K562 (cell line): ENCODE results near the gene CIAO2B. TPM values are rescaled to one million over a fixed set of nuclear protein-coding genes. Genes with fewer than 3 reads are reported as not detected.

ENCODE experiments used
- CREM ChIP-seq: IDR thresholded peaks from 2 replicates; pipeline ENCODE4 v1.6.1; 2014; ENCODE audit warnings: antibody characterized with exemption, low read depth
- KDM5B ChIP-seq: fragments of 200-600 bp; sonication (generic); IDR thresholded peaks from 2 replicates; pipeline ENCODE4 v1.6.1; 2012; ENCODE audit warnings: low read depth, mild to moderate bottlenecking, moderate library complexity, low read length, control low read depth, inconsistent platforms; ENCODE audit not compliant: insufficient replicate concordance
- MAZ ChIP-seq, 2 experiments: fragments of 450-650 bp in 1 of 2; sonication (generic) in 1 of 2; formaldehyde crosslinking; IDR thresholded peaks in 1 of 2; conservative IDR thresholded peaks in 1 of 2; 2 replicates each; pipeline versions ENCODE4 v1.4.0 to v1.5.0; 2020; ENCODE audit warnings: mild to moderate bottlenecking in 1 of 2, missing genetic modification reagents in 1 of 2
- NRF1 ChIP-seq, 2 experiments: fragments of 450-650 bp; IDR thresholded peaks in 1 of 2; conservative IDR thresholded peaks in 1 of 2; 2 replicates each; pipeline ENCODE4 v1.6.1; 2014; ENCODE audit warnings: mild to moderate bottlenecking in 2 of 2
- REST ChIP-seq, 2 experiments: fragments of 450-650 bp; formaldehyde crosslinking in 1 of 2; IDR thresholded peaks; 2 replicates each; pipeline versions ENCODE4 v1.4.0 to v1.6.1; 2014 to 2020; ENCODE audit warnings: mild to moderate bottlenecking in 2 of 2, borderline replicate concordance in 1 of 2, low read depth in 1 of 2
- SAP30 ChIP-seq: fragments of 200-600 bp; sonication (generic); IDR thresholded peaks from 2 replicates; pipeline ENCODE4 v1.6.1; 2012; ENCODE audit warnings: borderline replicate concordance, low read depth, mild to moderate bottlenecking, moderate library complexity, low read length, control low read depth, inconsistent platforms; ENCODE audit not compliant: insufficient read depth, poor library complexity, severe bottlenecking
- SREBF1 ChIP-seq: fragments of 150-350 bp; IDR thresholded peaks from 2 replicates; pipeline ENCODE4 v1.6.1; 2014; ENCODE audit warnings: antibody characterized with exemption, low read depth, low read length, borderline replicate concordance
- ZNF318 ChIP-seq, 2 experiments: fragments of 450-650 bp; IDR thresholded peaks; 2 replicates each; pipeline ENCODE4 v1.6.1; 2016; ENCODE audit warnings: mild to moderate bottlenecking in 2 of 2, borderline replicate concordance in 1 of 2, low read depth in 1 of 2, moderate library complexity in 1 of 2
- polyA plus RNA-seq, 8 experiments: library from polyadenylated mRNA; depleted of rRNA in 4 of 8; stranded (reverse) in 5 of 8; unstranded in 3 of 8; fragments of >200 nt; fragmentation: Nextera tagmentation in 2 of 8; fragmentation: Illumina TruSeq in 1 of 8; extraction: Ambion mirVana in 2 of 8; extraction: Trizol in 1 of 8; gene quantifications; 2 replicates each; pipeline versions ENCODE4 v1.2.1 to v1.2.3, GENCODE V29; 2011 to 2014; ENCODE audit warnings: inconsistent platforms in 1 of 8, missing spikeins in 1 of 8
- total RNA-seq, 7 experiments: library from RNA; depleted of rRNA in 6 of 7; stranded (reverse); fragments of >200 nt in 6 of 7; fragmentation: Illumina TruSeq in 2 of 7; extraction: Trizol in 2 of 7; gene quantifications; 2 replicates each; pipeline versions ENCODE4 v1.2.1 to v1.2.3, GENCODE V29; 2011 to 2021; ENCODE audit warnings: low replicate concordance in 1 of 7

Gene CIAO2B
- total and polyA plus RNA-seq, 9 of the 15 experiments (the other 6 are each of a cell fraction or from before 2014, with no cell fraction given): 86.8 to 182 (median 113) TPM

GRCh38 chr16:66961065-66961744 lies 27.0 kb upstream of the CIAO2B start, which contains the start of gene CES3 (continued):
- TF ChIP-seq SAP30 (no peak), SREBF1 (no peak), CREM (0 out of 2 replicates have a peak, but pooled peaks have one; percentile 15), REST (IDR thresholded peaks at IDR 0.05; ENCODE audit: borderline replicate concordance) (peak; percentile 55), REST (CRISPR knock-in tag; IDR thresholded peaks at IDR 0.05; ENCODE audit: low read depth) (peak; percentile 35; the same call in 1 of the 2 replicates), NRF1 (conservative IDR thresholded peaks at IDR 0.05 in 1 of 2, IDR thresholded peaks at IDR 0.05 in 1 of 2) (peak; percentile 37 to 56), MAZ (CRISPR knock-in tag; conservative IDR thresholded peaks at IDR 0.05 in 1 of 2, IDR thresholded peaks at IDR 0.05 in 1 of 2) (0 out of 4 replicates have a peak, but pooled peaks of 1 of the 2 experiments have one; percentile 11), ZNF318 (IDR thresholded peaks at IDR 0.05; ENCODE audit: borderline replicate concordance in 1 of 2, low read depth in 1 of 2) (no peak), KDM5B (peak; percentile 29)
